Lower leg skin (tissue), 3 donors: ENCODE data around the gene SLC17A3.

Experiments
- POLR2A ChIP-seq, 2 donors: fragments of 450-650 bp; IDR thresholded peaks; one replicate each; pipeline ENCODE4 v1.6.1; 2016 to 2017; ENCODE audit warnings: antibody characterized with exemption in 2 of 2, mild to moderate bottlenecking in 1 of 2, moderate library complexity in 1 of 2
- TF ChIP-seq, protein P1 (sequence below), 3 donors: fragments of 450-650 bp; IDR thresholded peaks; one replicate each; pipeline ENCODE4 v1.5.1; 2016; ENCODE audit warnings: antibody characterized with exemption in 3 of 3, mild to moderate bottlenecking in 3 of 3, moderate library complexity in 2 of 3

DNA sequence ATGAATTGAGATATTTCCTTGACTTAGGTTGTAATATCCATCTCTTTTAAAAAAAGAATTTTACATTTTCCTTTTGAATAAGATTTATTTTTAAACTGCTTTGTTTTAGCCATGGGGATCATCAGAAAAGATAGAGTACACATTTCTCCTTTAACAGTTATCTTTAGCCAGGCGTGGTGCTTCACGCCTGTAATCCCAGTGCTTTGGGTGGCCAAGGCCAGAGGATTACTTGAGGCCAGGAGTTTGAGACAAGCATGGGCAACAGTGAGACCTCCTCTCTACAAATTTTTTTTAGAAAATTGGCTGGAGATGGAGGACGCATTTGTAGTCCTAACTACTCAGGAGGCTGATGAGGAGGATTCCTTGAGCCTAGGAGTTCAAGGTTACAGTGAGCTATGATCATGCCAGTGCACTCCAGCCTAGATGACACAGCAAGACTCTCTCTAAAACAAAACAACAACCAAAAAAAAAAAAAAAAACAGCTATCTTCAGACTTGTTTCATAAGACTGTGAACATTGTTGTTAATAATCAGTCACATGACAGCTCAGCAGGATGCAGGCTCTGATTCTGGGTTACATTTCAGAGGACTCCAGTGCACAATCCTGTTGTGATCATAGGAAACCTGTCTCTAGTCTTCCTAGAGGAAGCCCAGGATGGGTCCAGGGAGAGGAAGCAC lies 2.0 kb upstream of the SLC17A3 start:
- TF ChIP-seq, protein P1, sequence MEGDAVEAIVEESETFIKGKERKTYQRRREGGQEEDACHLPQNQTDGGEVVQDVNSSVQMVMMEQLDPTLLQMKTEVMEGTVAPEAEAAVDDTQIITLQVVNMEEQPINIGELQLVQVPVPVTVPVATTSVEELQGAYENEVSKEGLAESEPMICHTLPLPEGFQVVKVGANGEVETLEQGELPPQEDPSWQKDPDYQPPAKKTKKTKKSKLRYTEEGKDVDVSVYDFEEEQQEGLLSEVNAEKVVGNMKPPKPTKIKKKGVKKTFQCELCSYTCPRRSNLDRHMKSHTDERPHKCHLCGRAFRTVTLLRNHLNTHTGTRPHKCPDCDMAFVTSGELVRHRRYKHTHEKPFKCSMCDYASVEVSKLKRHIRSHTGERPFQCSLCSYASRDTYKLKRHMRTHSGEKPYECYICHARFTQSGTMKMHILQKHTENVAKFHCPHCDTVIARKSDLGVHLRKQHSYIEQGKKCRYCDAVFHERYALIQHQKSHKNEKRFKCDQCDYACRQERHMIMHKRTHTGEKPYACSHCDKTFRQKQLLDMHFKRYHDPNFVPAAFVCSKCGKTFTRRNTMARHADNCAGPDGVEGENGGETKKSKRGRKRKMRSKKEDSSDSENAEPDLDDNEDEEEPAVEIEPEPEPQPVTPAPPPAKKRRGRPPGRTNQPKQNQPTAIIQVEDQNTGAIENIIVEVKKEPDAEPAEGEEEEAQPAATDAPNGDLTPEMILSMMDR (IDR thresholded peaks at IDR 0.05) = no peak
- TF ChIP-seq POLR2A (IDR thresholded peaks at IDR 0.05) = no peak
